GM18867 (cell line): ENCODE data around the gene DNASE1L3.
"Not testable (repeated sequence)": the region's sequence is repeated elsewhere in the genome, so short reads cannot be mapped to it uniquely, and the experiment has no call there.

Source experiments
- ATAC-seq: cut with Tn5 transposase; IDR thresholded peaks from one replicate; pipeline ENCODE4 v1.9.1; 2021; ENCODE audit warnings: mild to moderate bottlenecking, moderate library complexity; ENCODE audit not compliant: unreplicated experiment

The DNASE1L3 gene

GRCh38 chr3:58210761-58211460, at the start of gene DNASE1L3:
Gene DNASE1L3, minus strand, starts transcription at chr3:58210972. Its CDS starts 66 bp downstream, at chr3:58210906.
- no peak for ATAC-seq

- no peak for ATAC-seq
Measured at GRCh38 chr3:58260261-58260731, 49.5 kb upstream of the DNASE1L3 start.

- no peak for ATAC-seq
Measured at GRCh38 chr3:58258392-58259055, 47.8 kb upstream of the DNASE1L3 start.

- ATAC-seq, result no peak
Measured at GRCh38 chr3:58256511-58256910, 45.7 kb upstream of the DNASE1L3 start.

GRCh38 chr3:58256061-58256460, 45.3 kb upstream of the DNASE1L3 start:
- ATAC-seq, result no peak

- ATAC-seq, result no peak
Measured at GRCh38 chr3:58254144-58254543, 43.4 kb upstream of the DNASE1L3 start.

GRCh38 chr3:58251631-58252035, 40.9 kb upstream of the DNASE1L3 start:
- no peak for ATAC-seq

- no peak for ATAC-seq
Measured at GRCh38 chr3:58250093-58250707, 39.4 kb upstream of the DNASE1L3 start.

- no peak for ATAC-seq
Measured at GRCh38 chr3:58249358-58250092, 38.8 kb upstream of the DNASE1L3 start.

GRCh38 chr3:58246148-58247047, 35.6 kb upstream of the DNASE1L3 start:
- no peak for ATAC-seq

GRCh38 chr3:58243976-58244585, 33.3 kb upstream of the DNASE1L3 start:
- ATAC-seq, result no peak

- not testable (repeated sequence) for ATAC-seq
Measured at GRCh38 chr3:58242860-58243259, 32.1 kb upstream of the DNASE1L3 start.

- no peak for ATAC-seq
Measured at GRCh38 chr3:58242340-58242739, 31.6 kb upstream of the DNASE1L3 start.

GRCh38 chr3:58241306-58242044, 30.7 kb upstream of the DNASE1L3 start:
- no peak for ATAC-seq

- ATAC-seq, result no peak
Measured at GRCh38 chr3:58238830-58239229, 28.1 kb upstream of the DNASE1L3 start.

GRCh38 chr3:58237941-58238681, 27.3 kb upstream of the DNASE1L3 start:
- peak; percentile 44 for ATAC-seq

- peak; percentile 74 for ATAC-seq
Measured at GRCh38 chr3:58237238-58237940, 26.6 kb upstream of the DNASE1L3 start, which contains the start of gene ABHD6. Gene ABHD6, plus strand, starts transcription at chr3:58237792. Its CDS starts 18,795 bp downstream, at chr3:58256587.
